ENCODE measurements around the gene SETD4.
"Not testable (repeated sequence)": the region's sequence is repeated elsewhere in the genome, so short reads cannot be mapped to it uniquely, and the experiment has no call there.

Gene SETD4

GRCh38 chr21:36060159-36060921 lies at the start of gene SETD4:
TSS of gene SETD4 (minus strand) at chr21:36060526. CDS start at chr21:36058888, 1,638 bp downstream.
- H3K36me3 ChIP-seq (ENCODE audit: control insufficient read depth in 2 of 2, insufficient read depth in 2 of 2, low read length in 2 of 2), result peaks cover 18 to 22% of the 10 kb centered on the region in 2 donors
- peak within 1 kb of the TSS; percentile 84 to 85 for H3K9ac ChIP-seq (ENCODE audit: low read length in 2 of 2)

DNA sequence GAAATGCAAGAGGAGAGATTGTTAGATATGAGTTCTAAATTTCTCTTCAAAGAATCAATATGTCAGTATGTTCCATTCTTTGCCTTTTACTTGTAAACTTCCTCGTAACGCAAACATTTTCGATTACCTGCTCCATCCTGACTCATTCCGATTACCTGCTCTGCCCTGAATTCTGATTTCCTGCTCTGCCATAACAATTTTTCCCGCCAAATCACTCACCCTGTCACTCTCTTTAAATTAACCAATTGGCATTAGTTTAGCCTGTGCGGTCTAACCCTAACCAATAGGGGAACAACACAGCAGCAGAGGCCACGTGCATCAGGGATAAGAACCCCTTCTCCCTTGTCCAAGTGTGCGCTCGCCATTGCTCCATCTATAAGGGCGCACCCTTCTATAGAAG lies 49.5 kb upstream of the SETD4 start:
- Histone ChIP-seq H3K4me3 (ENCODE audit: low read length in 2 of 2) (no peak overlapping the region), H3K27me3 (ENCODE audit: control insufficient read depth in 1 of 2, insufficient read depth in 2 of 2, low read length in 2 of 2) (peaks cover 2 to 4% of the 10 kb centered on the region in 2 donors), H3K27ac (ENCODE audit: low read length) (no peak overlapping the region), H3K4me1 (ENCODE audit: control insufficient read depth, insufficient read depth, low read length) (peaks cover 2% of the 10 kb centered on the region), H3K9me3 (ENCODE audit: control insufficient read depth in 2 of 2, low read length in 2 of 2) (no peaks in the 10 kb centered on the region), H3K36me3 (ENCODE audit: control insufficient read depth in 2 of 2, insufficient read depth in 2 of 2, low read length in 2 of 2) (no peaks in the 10 kb centered on the region), H3K9ac (ENCODE audit: low read length in 2 of 2) (no peak overlapping the region)

More at GRCh38 chr21:36060159-36060921, at the start of gene SETD4:
- peak within 1 kb of the TSS; percentile 99 for H3K4me3 ChIP-seq (ENCODE audit: low read length in 2 of 2)
- H3K27ac ChIP-seq (ENCODE audit: low read length), result peak within 1 kb of the TSS; percentile 89
- peaks cover 10% of the 10 kb centered on the region for H3K4me1 ChIP-seq (ENCODE audit: control insufficient read depth, insufficient read depth, low read length)
- no peaks in the 10 kb centered on the region for H3K9me3 ChIP-seq (ENCODE audit: control insufficient read depth in 2 of 2, low read length in 2 of 2)
- H3K27me3 ChIP-seq (ENCODE audit: control insufficient read depth in 1 of 2, insufficient read depth in 2 of 2, low read length in 2 of 2), result no peaks in the 10 kb centered on the region

DNA sequence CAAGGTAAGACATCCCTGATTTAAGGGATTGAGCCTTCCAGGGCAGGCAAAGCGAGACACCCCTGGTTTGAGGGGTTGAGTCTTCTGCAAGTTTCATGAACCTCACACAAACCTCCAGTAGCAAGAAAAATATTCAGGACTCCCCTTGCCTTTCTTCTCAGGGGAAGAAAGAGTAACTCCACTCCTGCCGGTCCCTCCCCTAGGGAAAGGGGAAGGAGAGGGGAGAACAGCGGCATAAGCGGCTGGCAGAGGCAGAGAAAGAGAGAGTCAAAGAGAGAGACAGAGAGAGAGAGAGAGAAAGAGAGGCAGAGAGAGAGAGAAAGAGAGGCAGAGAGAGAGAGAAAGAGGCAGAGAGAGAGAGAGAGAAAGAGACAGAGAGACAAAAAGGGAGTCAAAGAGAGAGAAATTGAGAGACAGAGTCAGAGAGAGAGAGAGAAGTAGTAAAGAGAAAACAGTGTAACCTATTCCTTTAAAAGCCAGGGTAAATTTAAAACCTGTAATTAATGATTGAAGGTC lies 45.1 kb upstream of the SETD4 start:
- Histone ChIP-seq H3K4me3 (ENCODE audit: low read length in 2 of 2) (peak overlapping the region in 1 of 2 donors; percentile 62), H3K27me3 (ENCODE audit: control insufficient read depth in 1 of 2, insufficient read depth in 2 of 2, low read length in 2 of 2) (peaks cover 3 to 10% of the 10 kb centered on the region in 2 donors), H3K9ac (ENCODE audit: low read length in 2 of 2) (no peak overlapping the region), H3K27ac (ENCODE audit: low read length) (no peak overlapping the region), H3K4me1 (ENCODE audit: control insufficient read depth, insufficient read depth, low read length) (no peaks in the 10 kb centered on the region), H3K9me3 (ENCODE audit: control insufficient read depth in 2 of 2, low read length in 2 of 2) (no peaks in the 10 kb centered on the region), H3K36me3 (ENCODE audit: control insufficient read depth in 2 of 2, insufficient read depth in 2 of 2, low read length in 2 of 2) (no peaks in the 10 kb centered on the region)

DNA sequence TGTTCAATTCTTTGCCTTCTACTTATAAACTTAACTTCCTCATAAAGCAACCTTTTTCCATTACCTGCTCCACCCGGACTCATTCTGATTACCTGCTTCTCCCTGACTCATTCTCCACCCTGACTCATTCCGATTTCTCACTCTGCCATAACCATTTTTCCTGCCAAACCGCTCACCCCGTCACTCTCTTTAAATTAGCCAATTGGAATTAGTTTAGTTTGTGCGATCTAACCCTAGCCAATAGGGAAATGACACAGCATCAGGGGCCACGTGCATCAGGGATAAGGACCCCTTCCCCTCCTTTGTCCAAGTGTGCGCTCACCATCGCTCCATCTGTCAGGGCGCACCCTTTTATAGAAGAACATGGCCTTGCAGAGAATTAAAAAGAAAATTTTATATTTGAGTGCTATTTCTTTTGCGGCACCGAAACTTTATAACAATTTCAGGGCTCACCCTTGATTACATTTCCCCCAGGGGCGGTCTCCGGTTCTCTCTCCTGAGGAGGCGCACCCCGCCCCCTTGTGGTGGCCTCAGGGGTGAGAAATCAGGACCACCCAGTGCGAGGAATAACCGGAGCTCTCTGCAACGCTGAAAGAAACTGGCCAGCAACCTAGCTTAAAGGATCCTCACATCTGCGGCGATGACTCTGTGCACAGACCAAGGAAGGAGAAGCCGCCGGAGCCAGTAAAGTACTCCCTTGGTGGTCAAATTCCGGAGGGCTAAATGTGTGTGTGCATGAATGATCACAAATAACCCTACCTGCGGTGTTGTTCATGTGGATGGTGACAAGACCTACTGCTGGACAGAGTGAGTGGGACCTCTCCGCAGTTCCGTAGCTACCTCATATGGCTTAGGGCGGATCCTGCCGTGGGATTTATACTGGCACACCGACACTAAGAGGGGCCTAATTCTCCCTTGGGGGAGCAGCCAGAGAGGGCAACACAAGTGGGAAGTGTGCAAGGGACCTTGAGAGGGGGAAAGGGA lies 44.3 kb upstream of the SETD4 start:
- H3K9me3 ChIP-seq (ENCODE audit: control insufficient read depth in 2 of 2, low read length in 2 of 2), result no peaks in the 10 kb centered on the region
- H3K36me3 ChIP-seq (ENCODE audit: control insufficient read depth in 2 of 2, insufficient read depth in 2 of 2, low read length in 2 of 2), result no peaks in the 10 kb centered on the region
- peaks cover 3 to 11% of the 10 kb centered on the region in 2 donors for H3K27me3 ChIP-seq (ENCODE audit: control insufficient read depth in 1 of 2, insufficient read depth in 2 of 2, low read length in 2 of 2)
- H3K27ac ChIP-seq (ENCODE audit: low read length), result no peak overlapping the region
- no peak overlapping the region for H3K9ac ChIP-seq (ENCODE audit: low read length in 2 of 2)
- peak overlapping the region; percentile 23 to 62 for H3K4me3 ChIP-seq (ENCODE audit: low read length in 2 of 2)
- no peaks in the 10 kb centered on the region for H3K4me1 ChIP-seq (ENCODE audit: control insufficient read depth, insufficient read depth, low read length)

DNA sequence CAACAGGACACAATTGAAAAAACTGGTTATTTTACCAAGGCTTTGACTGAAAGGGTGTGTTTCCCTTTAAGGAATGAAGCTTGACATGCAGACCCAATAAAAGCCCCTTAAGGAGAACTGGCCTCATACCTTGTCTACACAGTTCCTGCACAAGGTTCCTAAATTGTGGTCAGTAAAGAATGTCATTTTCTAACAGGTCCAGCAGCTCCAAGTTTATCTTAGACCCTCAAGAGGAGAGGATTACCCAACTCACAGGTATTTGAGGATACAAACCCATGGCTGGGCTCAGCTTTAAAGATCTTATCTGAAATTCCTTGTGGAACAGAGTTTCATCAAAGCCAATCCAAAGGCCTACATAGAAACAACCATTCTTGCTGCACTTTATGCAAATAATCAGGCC lies 43.1 kb upstream of the SETD4 start:
- Histone ChIP-seq H3K9ac (ENCODE audit: low read length in 2 of 2) (no peak overlapping the region), H3K4me1 (ENCODE audit: control insufficient read depth, insufficient read depth, low read length) (no peaks in the 10 kb centered on the region), H3K9me3 (ENCODE audit: control insufficient read depth in 2 of 2, low read length in 2 of 2) (no peaks in the 10 kb centered on the region), H3K4me3 (ENCODE audit: low read length in 2 of 2) (no peak overlapping the region), H3K36me3 (ENCODE audit: control insufficient read depth in 2 of 2, insufficient read depth in 2 of 2, low read length in 2 of 2) (no peaks in the 10 kb centered on the region), H3K27me3 (ENCODE audit: control insufficient read depth in 1 of 2, insufficient read depth in 2 of 2, low read length in 2 of 2) (peaks cover 3 to 11% of the 10 kb centered on the region in 2 donors), H3K27ac (ENCODE audit: low read length) (no peak overlapping the region)

DNA sequence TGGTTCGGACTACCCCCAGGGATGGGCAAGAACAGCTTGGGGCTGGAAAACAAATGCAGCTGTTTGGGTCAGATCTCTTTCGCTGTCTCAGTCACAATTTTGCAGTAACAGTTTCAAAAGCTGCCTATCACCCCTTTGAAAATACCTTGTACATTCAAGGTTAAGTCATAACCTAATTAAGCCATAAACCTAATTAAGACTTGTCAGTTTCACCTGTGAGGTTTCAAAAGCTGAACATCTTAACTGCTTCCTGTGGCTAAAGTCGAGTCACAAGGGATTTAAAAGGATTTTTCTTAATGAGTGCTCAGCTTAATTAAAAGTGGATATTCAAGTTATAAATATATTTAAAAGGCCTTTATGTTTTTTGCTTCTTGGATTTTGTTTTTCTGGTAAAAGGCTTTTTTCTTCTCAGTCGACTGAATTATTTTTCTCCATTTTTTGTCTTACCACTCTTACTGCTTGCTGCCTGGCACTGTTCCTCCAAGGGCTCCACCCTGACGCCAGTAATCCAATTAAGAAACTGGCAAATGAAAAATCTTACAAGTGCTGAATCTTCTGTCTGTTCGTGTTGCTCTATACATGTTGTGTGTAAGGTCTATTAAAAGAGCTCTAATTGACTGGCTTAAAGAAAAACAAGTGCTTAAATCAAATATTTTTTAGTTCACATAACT lies 40.8 kb upstream of the SETD4 start:
- H3K9ac ChIP-seq (ENCODE audit: low read length in 2 of 2), result no peak overlapping the region
- no peaks in the 10 kb centered on the region for H3K4me1 ChIP-seq (ENCODE audit: control insufficient read depth, insufficient read depth, low read length)
- peaks cover 3 to 11% of the 10 kb centered on the region in 2 donors for H3K27me3 ChIP-seq (ENCODE audit: control insufficient read depth in 1 of 2, insufficient read depth in 2 of 2, low read length in 2 of 2)
- no peak overlapping the region for H3K27ac ChIP-seq (ENCODE audit: low read length)
- no peaks in the 10 kb centered on the region for H3K9me3 ChIP-seq (ENCODE audit: control insufficient read depth in 2 of 2, low read length in 2 of 2)
- no peak overlapping the region for H3K4me3 ChIP-seq (ENCODE audit: low read length in 2 of 2)
- no peaks in the 10 kb centered on the region for H3K36me3 ChIP-seq (ENCODE audit: control insufficient read depth in 2 of 2, insufficient read depth in 2 of 2, low read length in 2 of 2)

DNA sequence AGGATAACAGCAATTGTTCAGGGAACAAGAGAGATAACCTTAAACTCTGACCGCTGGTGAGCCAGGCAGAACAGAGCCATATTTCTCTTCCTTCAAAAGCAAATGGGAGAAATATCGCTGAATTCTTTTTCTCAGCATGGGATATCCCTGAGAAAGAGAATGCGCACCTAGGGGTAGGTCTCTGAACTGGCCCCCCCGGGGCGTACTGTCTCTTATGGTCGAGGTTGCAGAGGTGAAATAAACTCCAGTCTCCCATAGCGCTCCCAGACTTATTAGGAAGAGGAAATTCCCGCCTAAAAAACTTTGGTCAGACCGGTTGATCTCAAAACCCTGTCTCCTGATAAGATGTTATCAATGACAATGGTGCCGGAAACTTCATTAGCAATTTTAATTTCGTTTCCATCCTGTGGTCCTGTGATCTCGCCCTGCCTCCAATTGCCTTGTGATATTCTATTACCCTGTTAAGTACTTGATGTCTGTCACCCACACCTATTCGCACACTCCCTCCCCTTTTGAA lies 39.4 kb upstream of the SETD4 start:
- not testable (repeated sequence) for H3K4me1 ChIP-seq (ENCODE audit: control insufficient read depth, insufficient read depth, low read length)

DNA sequence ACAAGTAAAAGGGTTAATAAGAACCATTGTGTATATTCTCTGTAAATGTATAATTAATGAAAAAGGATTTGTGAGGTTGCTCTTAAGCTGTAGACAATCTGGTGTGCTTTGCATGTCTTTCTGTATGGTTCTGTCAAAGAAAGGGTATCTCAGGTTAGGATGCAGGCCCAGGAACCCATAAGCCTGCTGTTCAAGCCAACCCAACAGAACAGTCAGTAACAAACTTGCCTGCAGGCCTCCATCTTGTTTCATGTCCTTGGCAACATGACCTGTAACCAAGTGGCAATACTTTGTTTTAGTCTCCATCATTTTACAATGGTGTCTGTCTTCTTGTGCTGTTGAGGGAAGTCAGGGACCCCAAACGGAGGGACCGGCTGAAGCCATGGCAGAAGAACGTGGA lies 38.7 kb upstream of the SETD4 start:
- H3K27me3 ChIP-seq (ENCODE audit: control insufficient read depth in 1 of 2, insufficient read depth in 2 of 2, low read length in 2 of 2), result peaks cover 2% of the 10 kb centered on the region in 2 donors
- H3K9me3 ChIP-seq (ENCODE audit: control insufficient read depth in 2 of 2, low read length in 2 of 2), result no peaks in the 10 kb centered on the region
- no peaks in the 10 kb centered on the region for H3K36me3 ChIP-seq (ENCODE audit: control insufficient read depth in 2 of 2, insufficient read depth in 2 of 2, low read length in 2 of 2)
- H3K4me3 ChIP-seq (ENCODE audit: low read length in 2 of 2), result no peak overlapping the region
- H3K9ac ChIP-seq (ENCODE audit: low read length in 2 of 2), result no peak overlapping the region
- H3K4me1 ChIP-seq (ENCODE audit: control insufficient read depth, insufficient read depth, low read length), result no peaks in the 10 kb centered on the region
- H3K27ac ChIP-seq (ENCODE audit: low read length), result no peak overlapping the region

More for the DNA sequence above, 39.4 kb upstream of the SETD4 start:
- H3K27ac ChIP-seq (ENCODE audit: low read length); H3K9me3 ChIP-seq (ENCODE audit: control insufficient read depth in 2 of 2, low read length in 2 of 2); H3K4me3 ChIP-seq (ENCODE audit: low read length in 2 of 2); H3K27me3 ChIP-seq (ENCODE audit: control insufficient read depth in 1 of 2, insufficient read depth in 2 of 2, low read length in 2 of 2); H3K36me3 ChIP-seq (ENCODE audit: control insufficient read depth in 2 of 2, insufficient read depth in 2 of 2, low read length in 2 of 2); H3K9ac ChIP-seq (ENCODE audit: low read length in 2 of 2): not testable (repeated sequence)

GRCh38 chr21:36098182-36098532 lies 37.8 kb upstream of the SETD4 start:
- no peaks in the 10 kb centered on the region for H3K9me3 ChIP-seq (ENCODE audit: control insufficient read depth in 2 of 2, low read length in 2 of 2)
- peaks cover 2% of the 10 kb centered on the region in 2 donors for H3K27me3 ChIP-seq (ENCODE audit: control insufficient read depth in 1 of 2, insufficient read depth in 2 of 2, low read length in 2 of 2)
- H3K36me3 ChIP-seq (ENCODE audit: control insufficient read depth in 2 of 2, insufficient read depth in 2 of 2, low read length in 2 of 2), result no peaks in the 10 kb centered on the region
- no peaks in the 10 kb centered on the region for H3K4me1 ChIP-seq (ENCODE audit: control insufficient read depth, insufficient read depth, low read length)
- no peak overlapping the region for H3K9ac ChIP-seq (ENCODE audit: low read length in 2 of 2)
- no peak overlapping the region for H3K4me3 ChIP-seq (ENCODE audit: low read length in 2 of 2)
- H3K27ac ChIP-seq (ENCODE audit: low read length), result no peak overlapping the region

Data from stomach smooth muscle (tissue), 2 donors.